GM19397 (cell line): ENCODE data around the gene SYT12.

ENCODE experiments used
- ATAC-seq: cut with Tn5 transposase; IDR thresholded peaks from one replicate; pipeline ENCODE4 v1.9.1; 2021; ENCODE audit warnings: mild to moderate bottlenecking, moderate library complexity; ENCODE audit not compliant: unreplicated experiment

The SYT12 gene

GRCh38 chr11:67098799-67099429, 76.0 kb downstream of the SYT12 start:
- no peak for ATAC-seq

GRCh38 chr11:67099831-67100324, 76.9 kb downstream of the SYT12 start:
- ATAC-seq = no peak
